ENCODE measurements around the gene ITCH.

DNA sequence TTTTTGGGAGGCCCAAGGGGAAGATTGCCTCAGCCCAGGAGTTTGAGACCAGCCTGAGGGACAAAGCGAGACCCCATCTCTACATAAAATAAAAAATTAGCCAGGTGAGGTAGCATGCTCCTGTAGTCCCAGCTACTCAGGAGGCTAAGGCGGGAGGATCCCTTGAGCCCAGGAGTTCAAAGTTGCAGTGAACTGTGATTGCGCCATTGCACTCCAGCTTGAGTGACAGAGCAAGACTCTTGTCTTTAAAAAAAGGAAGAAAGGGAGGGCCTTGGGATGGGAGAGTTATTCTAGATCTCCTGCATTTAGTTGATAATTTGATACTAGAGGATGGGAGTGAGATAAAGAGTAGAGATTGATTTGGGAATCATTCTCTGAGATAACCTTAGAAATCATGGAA lies 68.1 kb downstream of the ITCH start:
- no peak for TF ChIP-seq POLR2A (IDR thresholded peaks at IDR 0.05; ENCODE audit: low read depth, low read length)
- TF ChIP-seq TAF1 (IDR thresholded peaks at IDR 0.05; ENCODE audit: borderline replicate concordance, low read depth, low read length): no peak
- no peak for TF ChIP-seq POLR2AphosphoS5 (IDR thresholded peaks at IDR 0.05; ENCODE audit: low read depth, low read length)
